Stimulated activated CD8-positive, alpha-beta memory T cell treated with anti-CD3 and anti-CD28 coated beads, Interleukin-7, amount 100 ng/mL, for 1 hour (primary cell): Measurements from ENCODE around the gene PLA2G2F.

ENCODE experiments used
- DNase-seq, 2 donors: peaks; one replicate each; pipeline ENCODE4 v3.0.0-alpha.2; 2020; ENCODE audit warnings: low read depth in 2 of 2

PLA2G2F gene

DNA sequence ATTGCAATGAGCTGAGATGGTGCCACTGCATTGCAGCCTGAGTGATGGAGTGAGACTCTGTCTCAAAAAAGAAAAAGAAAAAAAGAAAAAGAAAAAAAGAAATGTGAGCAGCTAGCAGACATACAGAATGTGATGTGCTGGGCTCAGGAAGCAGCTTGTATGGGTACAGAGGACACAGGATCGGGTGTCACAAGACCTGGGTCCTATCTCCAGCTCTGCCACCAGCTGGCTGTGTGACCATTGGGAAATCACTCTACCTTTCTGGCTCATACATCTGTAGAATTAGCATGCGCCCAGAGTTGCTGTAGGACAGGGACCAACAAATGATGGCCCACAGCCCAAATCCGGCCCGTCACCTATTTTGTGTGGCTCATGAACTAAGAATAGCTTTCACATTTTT lies 50.5 kb downstream of the PLA2G2F start:
- DNase-seq, result no peak

DNA sequence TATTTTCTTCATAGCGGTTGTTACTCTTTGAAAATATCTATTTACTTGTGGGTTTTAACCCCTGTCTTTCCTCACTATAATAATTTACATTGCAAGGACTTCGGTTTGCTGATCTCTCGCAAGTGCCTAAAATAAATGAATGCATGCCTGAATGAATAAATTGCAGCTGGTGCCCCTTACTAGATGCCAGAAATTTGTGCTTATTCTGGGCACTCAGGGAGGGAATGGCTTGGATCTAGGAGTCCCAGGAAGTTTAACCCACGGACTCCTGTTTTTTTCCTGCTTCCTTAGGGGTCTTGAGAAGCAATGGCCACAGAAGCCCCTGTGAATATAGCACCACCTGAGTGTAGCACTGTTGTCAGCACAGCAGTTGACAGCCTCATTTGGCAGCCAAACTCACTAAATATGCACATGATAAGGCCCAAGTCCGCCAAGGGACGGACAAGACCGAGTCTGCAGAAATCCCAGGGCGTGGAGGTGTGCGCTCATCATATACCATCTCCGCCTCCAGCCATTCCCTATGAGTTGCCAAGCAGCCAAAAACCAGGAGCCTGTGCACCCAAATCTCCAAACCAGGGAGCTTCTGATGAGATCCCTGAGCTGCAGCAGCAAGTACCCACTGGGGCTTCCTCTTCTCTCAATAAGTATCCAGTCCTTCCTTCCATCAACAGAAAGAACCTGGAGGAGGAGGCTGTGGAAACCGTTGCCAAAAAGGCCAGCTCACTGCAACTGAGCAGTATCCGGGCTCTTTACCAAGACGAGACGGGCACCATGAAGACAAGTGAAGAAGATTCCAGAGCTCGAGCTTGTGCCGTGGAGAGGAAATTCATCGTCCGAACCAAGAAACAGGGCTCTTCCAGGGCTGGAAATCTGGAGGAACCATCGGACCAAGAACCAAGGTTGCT lies 51.4 kb downstream of the PLA2G2F start:
- no peak for DNase-seq

DNA sequence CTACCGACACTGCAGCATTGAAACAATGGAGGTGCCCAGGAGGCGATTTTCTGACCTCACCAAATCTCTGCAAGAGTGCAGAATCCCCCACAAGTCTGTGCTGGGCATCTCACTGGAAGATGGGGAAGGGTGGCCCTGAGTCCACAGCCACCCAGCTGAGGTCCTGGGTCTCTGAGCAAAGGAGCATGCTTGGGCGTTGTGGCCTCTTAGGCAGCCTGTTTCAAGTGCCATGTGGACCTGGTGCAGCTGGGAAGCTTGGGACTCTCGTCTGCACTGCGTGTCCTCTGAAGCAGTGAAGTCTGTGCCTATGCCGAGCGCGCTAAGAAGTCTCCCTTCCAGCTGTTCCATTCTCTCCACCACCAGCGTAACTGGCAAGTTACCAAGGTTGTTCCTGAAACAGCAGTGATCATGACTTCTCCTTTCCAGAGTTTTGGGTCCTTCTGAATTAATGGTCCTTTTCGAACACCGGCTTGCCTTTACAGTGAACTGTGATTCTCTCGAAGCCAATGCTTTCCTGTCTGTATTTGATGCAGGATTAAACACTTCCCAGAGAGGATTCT lies 52.2 kb downstream of the PLA2G2F start:
- DNase-seq, result no peak

DNA sequence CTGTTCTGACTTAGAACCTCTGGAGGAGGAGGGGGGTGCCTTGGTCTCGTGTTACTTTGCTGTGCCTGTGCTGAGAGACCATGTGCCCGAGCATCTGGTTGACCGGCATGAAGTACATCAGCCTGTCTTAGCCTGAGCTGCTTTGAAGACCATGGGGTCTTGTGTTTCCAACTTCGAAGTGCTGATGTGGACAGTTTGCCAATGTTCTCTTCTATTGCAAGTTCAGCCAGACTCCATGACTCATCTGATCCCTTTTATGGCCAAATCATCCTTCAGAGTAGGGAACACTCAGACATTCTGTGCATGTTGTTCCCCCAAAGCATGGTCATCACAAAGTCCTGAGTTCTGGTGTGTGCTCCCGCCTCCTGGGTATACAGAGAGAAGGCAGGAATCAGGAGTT lies 53.2 kb downstream of the PLA2G2F start:
- no peak for DNase-seq

DNA sequence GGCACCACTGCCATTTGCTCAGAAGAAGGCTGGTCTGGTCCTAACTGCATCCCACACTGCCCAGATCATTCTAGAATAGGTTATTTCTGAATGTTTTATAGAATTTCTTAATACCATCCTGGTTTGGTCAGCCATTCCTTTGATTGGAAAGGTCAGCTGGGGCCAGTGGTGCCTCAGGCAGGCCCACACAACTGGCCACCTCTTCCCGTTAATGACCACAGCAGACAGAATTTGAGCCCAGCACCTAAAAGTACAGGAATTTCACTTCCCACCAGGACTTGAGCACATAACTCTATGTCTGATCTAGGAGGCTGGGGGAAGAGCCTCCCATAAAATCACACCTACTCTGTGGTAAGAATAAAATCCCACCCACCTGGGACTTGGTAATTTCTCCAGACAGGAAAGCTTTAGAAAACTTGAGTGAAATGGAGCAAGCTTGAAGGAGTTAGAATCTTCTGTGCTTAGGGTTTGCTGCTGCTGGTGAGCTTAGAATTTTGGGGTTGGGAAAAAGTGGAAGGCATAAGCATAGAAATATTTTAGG lies 53.8 kb downstream of the PLA2G2F start:
- DNase-seq, result no peak

DNA sequence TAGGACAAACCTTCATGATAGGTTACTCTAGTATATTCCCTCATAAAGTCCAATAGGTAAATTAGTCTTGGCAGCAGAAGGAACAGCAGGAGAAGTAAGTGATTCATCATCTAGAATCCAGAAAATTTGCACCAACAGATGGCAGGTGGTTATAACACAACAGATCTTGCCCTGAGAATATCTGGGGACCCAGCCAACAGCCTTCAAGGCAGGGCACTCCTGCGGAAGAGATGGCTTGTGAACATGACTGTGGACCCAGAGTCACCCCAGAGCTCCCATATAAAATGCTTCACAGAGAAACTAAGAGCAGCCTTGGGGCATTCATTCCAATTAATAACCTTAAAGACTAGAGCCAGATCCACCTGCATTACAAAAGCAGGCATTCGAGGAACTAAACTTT lies 55.1 kb downstream of the PLA2G2F start:
- no peak for DNase-seq

DNA sequence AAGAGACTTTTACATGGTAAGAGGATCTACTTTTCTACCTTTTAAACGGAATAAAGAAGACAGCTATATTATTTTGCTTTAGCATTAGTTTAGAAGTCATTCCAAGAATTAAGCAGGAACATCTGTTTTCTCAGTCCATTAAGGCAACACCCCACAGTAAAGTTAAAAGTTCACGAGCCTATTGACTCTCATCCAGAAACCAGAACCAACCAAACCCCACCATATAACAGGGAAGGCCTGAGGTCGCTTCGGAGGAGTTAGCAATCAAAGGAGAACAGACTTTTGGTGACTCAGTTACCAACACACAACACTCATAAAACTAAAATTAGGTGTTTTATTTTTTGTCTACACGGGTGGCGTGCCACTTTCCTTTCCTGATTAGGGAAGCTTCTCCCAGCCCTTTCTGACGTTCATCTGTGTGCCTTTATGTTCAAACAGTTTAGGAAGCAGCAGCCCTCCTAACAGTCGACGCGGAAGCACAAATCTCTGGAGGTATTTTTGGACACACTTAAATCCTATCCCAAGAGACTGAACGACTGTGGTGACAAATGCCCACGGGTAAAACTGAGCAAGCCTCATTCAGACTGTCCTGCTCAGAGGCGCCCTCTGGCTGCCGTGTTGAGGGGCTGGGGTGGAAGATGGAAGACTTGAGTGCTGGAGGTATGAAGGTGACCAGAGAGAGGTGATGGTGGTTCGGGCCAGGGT lies 55.8 kb downstream of the PLA2G2F start:
- DNase-seq, result peak; percentile 36 to 51

DNA sequence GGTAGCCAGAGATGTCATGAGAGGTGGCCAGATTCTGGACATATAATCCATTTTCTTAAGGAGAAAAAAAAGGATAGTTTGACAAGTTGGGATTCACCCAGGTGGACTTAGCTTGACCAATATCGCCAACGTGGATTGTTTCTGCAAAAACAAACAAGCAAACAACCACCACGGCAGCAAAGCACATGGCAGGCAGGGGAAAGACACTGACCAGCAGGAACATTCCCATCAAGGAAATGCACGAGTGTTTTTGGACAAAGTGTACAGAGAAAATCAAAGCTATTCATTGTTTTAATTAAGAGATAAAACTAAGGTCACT lies 56.3 kb downstream of the PLA2G2F start:
- no peak for DNase-seq

DNA sequence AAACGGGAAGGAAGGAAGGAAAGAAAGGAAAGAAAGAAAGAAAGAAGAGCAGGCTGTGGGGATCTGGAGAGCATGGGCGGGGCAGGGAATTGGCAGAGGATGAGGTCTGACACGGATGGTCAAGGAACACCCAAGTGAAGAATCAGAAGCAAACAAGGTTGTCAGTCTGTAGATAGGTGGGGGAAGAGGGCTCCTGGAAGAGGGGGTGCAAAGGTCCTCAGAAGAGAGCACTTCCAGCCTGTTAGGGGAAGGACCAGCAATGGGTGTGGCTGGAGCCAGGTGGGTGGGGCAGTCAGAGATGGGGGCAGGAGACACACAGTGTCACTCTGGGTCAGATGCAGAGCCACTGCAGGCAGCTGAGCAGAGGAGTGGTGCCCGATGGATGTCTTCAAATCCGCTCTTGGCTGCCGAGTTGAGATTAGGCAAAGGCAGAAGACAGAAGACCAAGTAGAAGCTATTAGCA lies 58.2 kb downstream of the PLA2G2F start:
- DNase-seq, result no peak

DNA sequence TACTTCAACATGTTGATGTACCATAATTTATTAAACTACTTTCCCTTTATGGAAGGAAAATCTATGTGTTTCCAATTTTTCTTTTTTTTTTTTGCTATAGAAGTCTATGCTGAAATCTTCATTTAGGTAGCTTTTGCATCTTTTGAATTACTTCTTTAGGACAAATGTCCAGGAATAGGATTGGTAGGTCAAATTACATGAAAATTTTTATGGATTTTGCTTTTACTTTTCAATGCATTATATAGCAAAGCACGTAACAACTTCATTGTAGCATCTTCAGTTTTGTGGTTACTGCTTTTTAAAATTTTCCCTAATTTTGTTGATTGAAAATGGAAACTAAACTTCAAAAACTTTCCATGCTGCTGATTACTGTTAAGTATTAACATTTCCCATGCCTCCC lies 59.2 kb downstream of the PLA2G2F start:
- no peak for DNase-seq

DNA sequence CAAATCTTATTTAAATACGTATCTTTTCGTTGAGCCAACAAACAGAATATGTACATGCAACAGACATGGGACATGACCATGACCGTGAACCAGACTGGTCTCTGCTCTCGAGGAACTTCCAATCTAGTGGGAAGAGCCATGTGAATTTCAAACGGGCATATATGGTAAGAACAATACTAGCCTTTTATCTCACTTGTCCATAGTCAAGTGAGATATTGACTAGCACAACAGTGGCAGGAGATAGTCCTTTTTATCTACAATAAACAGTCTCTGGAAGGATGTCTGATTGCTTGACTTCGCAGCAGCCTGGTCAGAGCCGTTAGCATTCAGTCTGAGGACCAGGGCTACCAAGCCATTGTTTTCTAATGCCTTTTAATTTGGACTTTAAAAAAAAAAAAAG lies 59.8 kb downstream of the PLA2G2F start:
- no peak for DNase-seq

DNA sequence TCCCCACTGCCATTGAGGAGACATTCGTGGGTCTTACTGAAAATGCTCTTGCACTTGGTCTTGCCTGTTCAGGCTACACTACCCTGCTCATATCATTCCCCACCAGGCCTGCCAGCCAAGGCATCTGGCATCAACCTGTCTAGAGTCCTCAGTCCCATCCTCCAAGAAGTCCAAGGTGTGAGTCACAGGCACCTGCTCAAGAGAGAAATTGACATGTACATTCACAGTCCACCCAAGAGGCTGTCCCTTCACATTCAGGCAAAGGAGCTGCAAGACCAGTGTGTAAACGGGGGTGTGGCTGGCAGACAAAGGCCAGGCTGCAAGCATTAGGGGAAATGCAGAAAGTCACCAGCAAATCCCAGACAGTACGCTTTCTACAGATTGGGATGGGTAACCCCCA lies 60.3 kb downstream of the PLA2G2F start:
- DNase-seq, result no peak

DNA sequence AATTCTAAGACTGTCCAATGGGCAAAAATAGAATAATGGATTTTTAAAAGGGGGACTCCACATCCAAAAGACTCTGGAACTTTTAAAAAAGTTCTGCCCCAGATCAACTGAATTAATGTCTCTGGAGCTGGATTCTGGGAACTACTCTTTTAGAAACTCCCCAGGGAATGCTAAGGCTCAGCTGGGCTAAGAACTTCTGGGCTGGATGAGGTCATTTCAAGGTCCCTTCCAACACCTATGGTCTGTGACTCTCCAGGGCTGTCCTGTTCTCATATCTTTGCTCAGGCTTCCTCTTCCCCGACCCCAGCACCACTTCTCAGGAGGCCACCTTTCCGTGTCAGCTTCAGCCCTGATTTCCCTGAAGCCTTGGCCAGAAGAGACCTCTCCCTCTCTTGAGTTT lies 60.7 kb downstream of the PLA2G2F start:
- DNase-seq, result no peak
